ENCODE measurements around the gene BEND6. TPM values are rescaled to one million over a fixed set of nuclear protein-coding genes. Genes with fewer than 3 reads are reported as not detected.

BEND6 gene
- total RNA-seq, 1 experiment from 2014 or later: 11.9 TPM

GRCh38 chr6:56953597-56954402 is 1.1 kb upstream of the BEND6 start:
- Histone ChIP-seq H3K36me3 (peaks cover 18% of the 10 kb centered on the region), H3K9me3 (replicated peaks) (no peaks in the 10 kb centered on the region), H3K27ac (peak overlapping the region; percentile 74), H3K4me3 (peak overlapping the region; percentile 87), H3K27me3 (replicated peaks) (no peaks in the 10 kb centered on the region), H3K4me1 (replicated peaks) (peaks cover 19% of the 10 kb centered on the region)
- DNase-seq (ENCODE audit: low read depth in 1 of 2, low spot score in 2 of 2): peak in 1 of 2 experiments; percentile 24

GRCh38 chr6:56955171-56956155 is 556 bp downstream of the BEND6 start:
- DNase-seq (ENCODE audit: low read depth in 1 of 2, low spot score in 2 of 2): peak; percentile 95 to 97
- Histone ChIP-seq H3K9me3 (replicated peaks) (no peaks in the 10 kb centered on the region), H3K4me1 (replicated peaks) (peaks cover 29% of the 10 kb centered on the region), H3K27me3 (replicated peaks) (no peaks in the 10 kb centered on the region), H3K36me3 (peaks cover 14% of the 10 kb centered on the region), H3K27ac (peak overlapping the region; percentile 19), H3K4me3 (peak overlapping the region; percentile 87)

GRCh38 chr6:56956491-56956890 is 1.6 kb downstream of the BEND6 start:
- H3K4me1 ChIP-seq (replicated peaks): peaks cover 29% of the 10 kb centered on the region
- DNase-seq (ENCODE audit: low read depth in 1 of 2, low spot score in 2 of 2): no peak
- H3K9me3 ChIP-seq (replicated peaks): no peaks in the 10 kb centered on the region
- H3K36me3 ChIP-seq: peaks cover 10% of the 10 kb centered on the region
- H3K27me3 ChIP-seq (replicated peaks): no peaks in the 10 kb centered on the region
- H3K4me3 ChIP-seq: no peak overlapping the region
- no peak overlapping the region for H3K27ac ChIP-seq

- H3K4me1 ChIP-seq (replicated peaks): peaks cover 29% of the 10 kb centered on the region
- peaks cover 3% of the 10 kb centered on the region; the same call in 1 of the 2 replicates for H3K36me3 ChIP-seq
- H3K27ac ChIP-seq: no peak overlapping the region
- no peaks in the 10 kb centered on the region for H3K9me3 ChIP-seq (replicated peaks)
- no peak overlapping the region for H3K4me3 ChIP-seq
- no peak for DNase-seq (ENCODE audit: low read depth in 1 of 2, low spot score in 2 of 2)
- H3K27me3 ChIP-seq (replicated peaks): no peaks in the 10 kb centered on the region
These were observed 2.9 kb downstream of the BEND6 start for GRCh38 chr6:56957856-56958255.

GRCh38 chr6:56958481-56958880 is 3.6 kb downstream of the BEND6 start:
- H3K36me3 ChIP-seq: peaks cover 3% of the 10 kb centered on the region; the same call in 1 of the 2 replicates
- no peak overlapping the region for H3K4me3 ChIP-seq
- no peaks in the 10 kb centered on the region for H3K9me3 ChIP-seq (replicated peaks)
- H3K4me1 ChIP-seq (replicated peaks): peaks cover 23% of the 10 kb centered on the region
- H3K27ac ChIP-seq: no peak overlapping the region
- no peaks in the 10 kb centered on the region for H3K27me3 ChIP-seq (replicated peaks)
- no peak for DNase-seq (ENCODE audit: low read depth in 1 of 2, low spot score in 2 of 2)

GRCh38 chr6:56959094-56959493 is 4.2 kb downstream of the BEND6 start:
- no peaks in the 10 kb centered on the region for H3K9me3 ChIP-seq (replicated peaks)
- no peak overlapping the region for H3K27ac ChIP-seq
- H3K36me3 ChIP-seq: peaks cover 3% of the 10 kb centered on the region; the same call in 1 of the 2 replicates
- H3K4me3 ChIP-seq: no peak overlapping the region
- no peak for DNase-seq (ENCODE audit: low read depth in 1 of 2, low spot score in 2 of 2)
- H3K4me1 ChIP-seq (replicated peaks): peaks cover 19% of the 10 kb centered on the region
- no peaks in the 10 kb centered on the region for H3K27me3 ChIP-seq (replicated peaks)

- H3K4me3 ChIP-seq: no peak overlapping the region
- DNase-seq (ENCODE audit: low read depth in 1 of 2, low spot score in 2 of 2): peak in 1 of 2 experiments; percentile 21
- no peaks in the 10 kb centered on the region for H3K9me3 ChIP-seq (replicated peaks)
- peaks cover 16% of the 10 kb centered on the region for H3K4me1 ChIP-seq (replicated peaks)
- H3K27ac ChIP-seq: no peak overlapping the region
- no peaks in the 10 kb centered on the region for H3K36me3 ChIP-seq
- H3K27me3 ChIP-seq (replicated peaks): no peaks in the 10 kb centered on the region
These were observed 5.0 kb downstream of the BEND6 start for GRCh38 chr6:56959938-56960337.

- Histone ChIP-seq H3K9me3 (replicated peaks) (no peaks in the 10 kb centered on the region), H3K27ac (no peak overlapping the region), H3K36me3 (no peaks in the 10 kb centered on the region), H3K4me1 (replicated peaks) (peaks cover 15% of the 10 kb centered on the region), H3K27me3 (replicated peaks) (no peaks in the 10 kb centered on the region), H3K4me3 (no peak overlapping the region)
- no peak for DNase-seq (ENCODE audit: low read depth in 1 of 2, low spot score in 2 of 2)
These were observed 6.2 kb downstream of the BEND6 start for GRCh38 chr6:56961151-56961550.

GRCh38 chr6:56962441-56962840 is 7.5 kb downstream of the BEND6 start:
- Histone ChIP-seq H3K4me1 (replicated peaks) (peaks cover 10% of the 10 kb centered on the region), H3K36me3 (no peaks in the 10 kb centered on the region), H3K9me3 (replicated peaks) (no peaks in the 10 kb centered on the region), H3K27ac (no peak overlapping the region), H3K4me3 (no peak overlapping the region), H3K27me3 (replicated peaks) (no peaks in the 10 kb centered on the region)
- DNase-seq (ENCODE audit: low read depth in 1 of 2, low spot score in 2 of 2): no peak

GRCh38 chr6:56963043-56963442 is 8.1 kb downstream of the BEND6 start:
- no peak overlapping the region for H3K27ac ChIP-seq
- no peak overlapping the region for H3K4me3 ChIP-seq
- H3K9me3 ChIP-seq (replicated peaks): no peaks in the 10 kb centered on the region
- H3K4me1 ChIP-seq (replicated peaks): peaks cover 10% of the 10 kb centered on the region
- no peak for DNase-seq (ENCODE audit: low read depth in 1 of 2, low spot score in 2 of 2)
- no peaks in the 10 kb centered on the region for H3K36me3 ChIP-seq
- no peaks in the 10 kb centered on the region for H3K27me3 ChIP-seq (replicated peaks)

GRCh38 chr6:56963793-56964192 is 8.9 kb downstream of the BEND6 start:
- Histone ChIP-seq H3K36me3 (no peaks in the 10 kb centered on the region), H3K9me3 (replicated peaks) (no peaks in the 10 kb centered on the region), H3K27ac (no peak overlapping the region), H3K4me1 (replicated peaks) (peaks cover 10% of the 10 kb centered on the region), H3K27me3 (replicated peaks) (no peaks in the 10 kb centered on the region), H3K4me3 (no peak overlapping the region)
- no peak for DNase-seq (ENCODE audit: low read depth in 1 of 2, low spot score in 2 of 2)

GRCh38 chr6:56965126-56965525 is 10.2 kb downstream of the BEND6 start:
- Histone ChIP-seq H3K27me3 (replicated peaks) (no peaks in the 10 kb centered on the region), H3K27ac (no peak overlapping the region), H3K4me1 (replicated peaks) (no peaks in the 10 kb centered on the region; the same call in 1 of the 2 replicates), H3K4me3 (no peak overlapping the region), H3K36me3 (no peaks in the 10 kb centered on the region), H3K9me3 (replicated peaks) (no peaks in the 10 kb centered on the region)
- no peak for DNase-seq (ENCODE audit: low read depth in 1 of 2, low spot score in 2 of 2)

- Histone ChIP-seq H3K9me3 (replicated peaks) (no peaks in the 10 kb centered on the region), H3K36me3 (no peaks in the 10 kb centered on the region), H3K4me3 (no peak overlapping the region), H3K27ac (no peak overlapping the region), H3K4me1 (replicated peaks) (no peaks in the 10 kb centered on the region), H3K27me3 (replicated peaks) (no peaks in the 10 kb centered on the region)
- no peak for DNase-seq (ENCODE audit: low read depth in 1 of 2, low spot score in 2 of 2)
These were observed 15.9 kb downstream of the BEND6 start for GRCh38 chr6:56970849-56971248.

- H3K9me3 ChIP-seq (replicated peaks): 0 out of 2 replicates have a peak, but pooled peaks cover 2% of the 10 kb centered on the region
- H3K4me3 ChIP-seq: no peak overlapping the region
- no peaks in the 10 kb centered on the region for H3K4me1 ChIP-seq (replicated peaks)
- H3K27me3 ChIP-seq (replicated peaks): no peaks in the 10 kb centered on the region
- H3K36me3 ChIP-seq: no peaks in the 10 kb centered on the region
- no peak overlapping the region for H3K27ac ChIP-seq
- no peak for DNase-seq (ENCODE audit: low read depth in 1 of 2, low spot score in 2 of 2)
These were observed 22.3 kb downstream of the BEND6 start for GRCh38 chr6:56977192-56977591.

Measured in SJSA1 (cell line).